ENCODE measurements around the gene PRKAR1B.

Gene PRKAR1B

GRCh38 chr7:767941-768731 lies 41.1 kb upstream of the PRKAR1B start:
- Histone ChIP-seq H3K36me3 (ENCODE audit: insufficient read depth, low read depth, low read length) (peaks cover 65% of the 10 kb centered on the region), H3K4me3 (ENCODE audit: low read length) (no peak overlapping the region), H3K9ac (ENCODE audit: low read depth, low read length) (no peak overlapping the region)

DNA sequence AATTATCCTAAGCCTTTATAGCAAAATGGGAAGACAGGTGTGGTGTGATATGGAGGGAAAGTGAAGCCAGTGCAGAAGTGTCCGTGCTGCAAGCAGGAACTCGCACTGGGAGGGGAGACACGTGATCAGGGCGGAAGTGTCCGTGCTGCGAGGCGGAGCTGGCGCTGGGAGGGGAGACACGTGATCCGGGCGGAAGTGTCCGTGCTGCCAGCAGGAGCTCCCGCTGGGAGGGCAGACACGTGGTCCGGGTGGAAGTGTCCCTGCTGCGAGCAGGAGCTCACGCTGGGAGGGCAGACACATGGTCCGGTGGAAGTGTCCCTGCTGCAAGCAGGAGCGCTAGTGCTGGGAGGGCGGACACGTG lies 40.5 kb upstream of the PRKAR1B start:
- Histone ChIP-seq H3K9ac (ENCODE audit: low read depth, low read length) (no peak overlapping the region), H3K4me1 (ENCODE audit: insufficient read depth, low read length) (no peaks in the 10 kb centered on the region), H3K36me3 (ENCODE audit: insufficient read depth, low read depth, low read length) (peaks cover 66% of the 10 kb centered on the region), H3K27ac (ENCODE audit: low read length) (no peak overlapping the region), H3K9me3 (ENCODE audit: insufficient read depth, low read depth, low read length) (no peaks in the 10 kb centered on the region), H3K4me3 (ENCODE audit: low read length) (no peak overlapping the region), H3K27me3 (ENCODE audit: insufficient read depth, low read length) (no peaks in the 10 kb centered on the region)

More at GRCh38 chr7:767941-768731, 41.1 kb upstream of the PRKAR1B start:
- H3K4me1 ChIP-seq (ENCODE audit: insufficient read depth, low read length), result no peaks in the 10 kb centered on the region
- H3K27ac ChIP-seq (ENCODE audit: low read length), result no peak overlapping the region
- no peaks in the 10 kb centered on the region for H3K27me3 ChIP-seq (ENCODE audit: insufficient read depth, low read length)
- H3K9me3 ChIP-seq (ENCODE audit: insufficient read depth, low read depth, low read length), result no peaks in the 10 kb centered on the region

DNA sequence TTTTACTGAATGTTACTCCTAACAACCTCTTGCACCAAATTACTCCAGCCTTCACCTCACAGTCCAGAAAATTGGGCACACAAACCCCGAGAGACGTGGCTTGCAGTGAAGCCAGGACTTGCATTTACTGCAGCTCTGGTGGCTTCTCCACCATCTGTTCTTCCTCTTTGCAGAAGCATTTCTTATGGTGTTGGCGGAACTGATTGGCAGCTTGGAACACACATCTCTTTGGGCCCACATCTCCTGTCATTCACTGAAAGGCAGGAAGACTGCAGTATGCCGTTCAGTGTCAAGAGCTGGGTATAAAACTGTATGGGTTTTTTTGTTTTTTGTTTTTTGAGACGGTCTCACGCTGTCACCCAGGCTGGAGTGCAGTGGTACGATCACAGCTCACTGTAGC lies 38.3 kb upstream of the PRKAR1B start:
- Histone ChIP-seq H3K27ac (ENCODE audit: low read length) (no peak overlapping the region), H3K36me3 (ENCODE audit: insufficient read depth, low read depth, low read length) (peaks cover 64% of the 10 kb centered on the region), H3K9ac (ENCODE audit: low read depth, low read length) (no peak overlapping the region), H3K9me3 (ENCODE audit: insufficient read depth, low read depth, low read length) (no peaks in the 10 kb centered on the region), H3K27me3 (ENCODE audit: insufficient read depth, low read length) (no peaks in the 10 kb centered on the region), H3K4me1 (ENCODE audit: insufficient read depth, low read length) (no peaks in the 10 kb centered on the region), H3K4me3 (ENCODE audit: low read length) (no peak overlapping the region)

DNA sequence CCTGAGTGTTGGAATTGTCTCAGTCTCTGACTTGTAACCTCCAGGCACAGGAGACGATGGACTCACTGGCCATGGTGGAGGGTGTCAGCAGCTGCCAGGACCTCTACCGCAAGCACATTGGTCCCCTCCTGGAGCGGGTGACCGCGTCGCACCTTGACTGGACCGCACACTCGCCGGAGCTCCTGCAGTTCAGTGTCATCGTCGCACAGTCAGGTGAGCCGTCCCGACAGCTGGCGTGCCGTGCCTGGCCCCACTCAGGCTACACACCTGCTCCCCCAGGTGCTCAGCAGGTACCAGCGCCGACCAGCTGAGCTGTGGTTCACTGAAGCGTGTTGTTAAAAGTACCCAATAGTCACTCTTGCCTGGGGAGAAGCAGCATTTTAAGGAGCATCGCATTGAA lies 36.7 kb upstream of the PRKAR1B start:
- H3K4me3 ChIP-seq (ENCODE audit: low read length), result no peak overlapping the region
- H3K36me3 ChIP-seq (ENCODE audit: insufficient read depth, low read depth, low read length), result peaks cover 77% of the 10 kb centered on the region
- H3K9ac ChIP-seq (ENCODE audit: low read depth, low read length), result no peak overlapping the region

DNA sequence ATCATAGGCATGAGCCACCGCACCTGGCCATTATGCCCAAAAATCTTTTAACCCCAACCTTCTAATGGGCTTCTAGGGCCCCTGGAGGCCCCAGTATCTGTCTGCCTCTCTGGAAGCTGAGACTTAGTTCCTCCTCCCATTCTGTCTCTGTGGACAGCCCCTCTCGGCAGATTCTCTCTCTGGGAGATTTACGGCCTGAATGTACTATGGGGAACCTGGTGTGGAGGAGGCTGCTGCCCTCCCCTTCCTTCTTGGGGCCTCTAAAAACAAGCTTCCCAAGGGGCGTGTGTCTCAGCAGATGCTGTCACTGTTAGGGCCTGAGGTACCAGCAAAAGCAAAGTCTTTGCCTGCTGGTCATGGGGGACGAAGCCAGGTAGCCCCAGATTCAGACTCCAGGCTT lies 35.8 kb upstream of the PRKAR1B start:
- H3K4me1 ChIP-seq (ENCODE audit: insufficient read depth, low read length), result no peaks in the 10 kb centered on the region
- no peak overlapping the region for H3K9ac ChIP-seq (ENCODE audit: low read depth, low read length)
- no peak overlapping the region for H3K4me3 ChIP-seq (ENCODE audit: low read length)
- no peaks in the 10 kb centered on the region for H3K27me3 ChIP-seq (ENCODE audit: insufficient read depth, low read length)
- H3K36me3 ChIP-seq (ENCODE audit: insufficient read depth, low read depth, low read length), result peaks cover 83% of the 10 kb centered on the region
- no peaks in the 10 kb centered on the region for H3K9me3 ChIP-seq (ENCODE audit: insufficient read depth, low read depth, low read length)
- no peak overlapping the region for H3K27ac ChIP-seq (ENCODE audit: low read length)

More for the DNA sequence above, 36.7 kb upstream of the PRKAR1B start:
- no peaks in the 10 kb centered on the region for H3K4me1 ChIP-seq (ENCODE audit: insufficient read depth, low read length)
- H3K27ac ChIP-seq (ENCODE audit: low read length), result no peak overlapping the region
- H3K27me3 ChIP-seq (ENCODE audit: insufficient read depth, low read length), result no peaks in the 10 kb centered on the region
- no peaks in the 10 kb centered on the region for H3K9me3 ChIP-seq (ENCODE audit: insufficient read depth, low read depth, low read length)

DNA sequence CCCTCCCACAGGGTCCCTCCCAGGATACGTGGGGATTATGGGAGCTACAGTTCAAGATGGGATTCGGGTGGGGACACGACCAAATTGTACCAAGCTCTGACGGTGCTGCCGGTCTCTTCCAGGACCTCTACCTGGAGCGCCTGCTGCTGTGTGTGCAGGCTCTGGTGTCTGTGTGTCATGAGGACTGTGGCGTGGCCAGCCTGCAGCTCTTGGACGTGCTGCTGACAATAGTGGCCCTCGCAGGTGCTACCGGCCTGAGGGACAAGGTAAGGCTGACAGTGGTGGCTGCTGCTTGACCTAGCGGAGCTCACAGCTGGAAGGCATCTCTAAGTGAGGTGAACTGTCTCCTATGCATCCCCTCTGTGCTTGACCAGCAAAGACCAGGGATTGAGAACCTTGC lies 34.5 kb upstream of the PRKAR1B start:
- peaks cover 84% of the 10 kb centered on the region for H3K36me3 ChIP-seq (ENCODE audit: insufficient read depth, low read depth, low read length)

GRCh38 chr7:761101-761500 lies 34.0 kb upstream of the PRKAR1B start:
- Histone ChIP-seq H3K9me3 (ENCODE audit: insufficient read depth, low read depth, low read length) (no peaks in the 10 kb centered on the region), H3K4me3 (ENCODE audit: low read length) (no peak overlapping the region), H3K4me1 (ENCODE audit: insufficient read depth, low read length) (no peaks in the 10 kb centered on the region), H3K27me3 (ENCODE audit: insufficient read depth, low read length) (no peaks in the 10 kb centered on the region), H3K36me3 (ENCODE audit: insufficient read depth, low read depth, low read length) (peaks cover 84% of the 10 kb centered on the region), H3K27ac (ENCODE audit: low read length) (no peak overlapping the region), H3K9ac (ENCODE audit: low read depth, low read length) (no peak overlapping the region)

More for the DNA sequence above, 34.5 kb upstream of the PRKAR1B start:
- no peaks in the 10 kb centered on the region for H3K4me1 ChIP-seq (ENCODE audit: insufficient read depth, low read length)
- no peak overlapping the region for H3K9ac ChIP-seq (ENCODE audit: low read depth, low read length)
- no peaks in the 10 kb centered on the region for H3K9me3 ChIP-seq (ENCODE audit: insufficient read depth, low read depth, low read length)
- no peaks in the 10 kb centered on the region for H3K27me3 ChIP-seq (ENCODE audit: insufficient read depth, low read length)
- no peak overlapping the region for H3K4me3 ChIP-seq (ENCODE audit: low read length)
- no peak overlapping the region for H3K27ac ChIP-seq (ENCODE audit: low read length)

DNA sequence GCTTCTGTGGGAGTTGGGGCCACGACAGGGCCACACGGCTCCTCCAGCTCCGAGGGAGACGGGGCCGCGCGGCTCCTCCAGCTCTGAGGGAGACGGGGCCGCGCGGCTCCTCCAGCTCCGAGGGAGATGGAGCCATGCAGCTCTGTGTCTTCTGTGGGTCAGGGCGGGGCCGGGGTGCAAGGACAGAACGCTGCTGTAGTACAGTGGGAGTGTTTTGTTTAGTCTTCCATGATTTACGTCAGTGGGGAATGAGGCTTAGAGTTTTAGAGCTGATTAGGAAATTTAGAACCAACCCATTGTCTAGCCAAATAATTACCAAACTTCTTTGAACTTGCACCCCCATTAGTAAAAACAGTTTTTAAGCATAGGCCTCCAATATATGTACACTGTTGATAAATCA lies 32.9 kb upstream of the PRKAR1B start:
- Histone ChIP-seq H3K4me3 (ENCODE audit: low read length) (no peak overlapping the region), H3K27ac (ENCODE audit: low read length) (no peak overlapping the region), H3K9ac (ENCODE audit: low read depth, low read length) (no peak overlapping the region), H3K36me3 (ENCODE audit: insufficient read depth, low read depth, low read length) (peaks cover 84% of the 10 kb centered on the region), H3K27me3 (ENCODE audit: insufficient read depth, low read length) (no peaks in the 10 kb centered on the region), H3K9me3 (ENCODE audit: insufficient read depth, low read depth, low read length) (no peaks in the 10 kb centered on the region), H3K4me1 (ENCODE audit: insufficient read depth, low read length) (no peaks in the 10 kb centered on the region)

- no peaks in the 10 kb centered on the region for H3K4me1 ChIP-seq (ENCODE audit: insufficient read depth, low read length)
- no peak overlapping the region for H3K9ac ChIP-seq (ENCODE audit: low read depth, low read length)
- H3K36me3 ChIP-seq (ENCODE audit: insufficient read depth, low read depth, low read length), result peaks cover 84% of the 10 kb centered on the region
- H3K27me3 ChIP-seq (ENCODE audit: insufficient read depth, low read length), result no peaks in the 10 kb centered on the region
- no peak overlapping the region for H3K27ac ChIP-seq (ENCODE audit: low read length)
- no peak overlapping the region for H3K4me3 ChIP-seq (ENCODE audit: low read length)
- no peaks in the 10 kb centered on the region for H3K9me3 ChIP-seq (ENCODE audit: insufficient read depth, low read depth, low read length)
These were observed 32.5 kb upstream of the PRKAR1B start for GRCh38 chr7:759569-759968.

GRCh38 chr7:757741-758163 lies 30.7 kb upstream of the PRKAR1B start:
- H3K27me3 ChIP-seq (ENCODE audit: insufficient read depth, low read length), result no peaks in the 10 kb centered on the region
- no peak overlapping the region for H3K27ac ChIP-seq (ENCODE audit: low read length)
- no peaks in the 10 kb centered on the region for H3K4me1 ChIP-seq (ENCODE audit: insufficient read depth, low read length)
- H3K36me3 ChIP-seq (ENCODE audit: insufficient read depth, low read depth, low read length), result peaks cover 74% of the 10 kb centered on the region
- H3K9me3 ChIP-seq (ENCODE audit: insufficient read depth, low read depth, low read length), result no peaks in the 10 kb centered on the region
- H3K9ac ChIP-seq (ENCODE audit: low read depth, low read length), result no peak overlapping the region
- H3K4me3 ChIP-seq (ENCODE audit: low read length), result no peak overlapping the region

DNA sequence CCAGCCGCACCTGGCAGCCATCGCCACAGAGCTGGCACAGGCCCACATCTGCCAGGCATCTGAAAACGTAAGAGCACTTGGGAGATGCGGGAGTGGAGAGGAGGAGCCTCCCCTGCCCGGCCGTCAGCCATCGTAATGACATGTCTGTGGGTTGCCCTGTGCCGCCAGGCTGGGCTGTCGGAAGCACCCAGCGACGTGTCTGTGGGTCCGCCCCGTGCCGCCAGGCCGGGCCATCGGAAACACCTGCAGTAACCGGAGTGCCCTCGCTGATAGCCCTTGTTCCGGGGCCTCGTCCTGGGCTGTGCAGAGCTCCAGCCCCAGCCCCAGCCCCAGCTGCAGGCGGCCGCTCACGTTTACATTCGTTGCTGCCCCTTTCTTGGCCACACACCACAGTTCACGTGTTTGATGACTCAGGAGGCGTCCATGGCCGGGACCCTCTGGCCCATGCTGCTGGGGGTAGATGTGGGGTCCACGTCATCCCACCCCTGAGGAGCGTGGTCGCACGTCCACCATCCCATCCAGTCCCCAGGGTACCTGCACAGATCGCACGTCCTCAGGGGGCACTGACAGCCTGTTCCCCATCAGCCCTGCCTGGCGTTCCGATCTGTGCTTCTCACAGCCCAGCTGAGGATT lies 30.0 kb upstream of the PRKAR1B start:
- no peaks in the 10 kb centered on the region for H3K9me3 ChIP-seq (ENCODE audit: insufficient read depth, low read depth, low read length)
- peaks cover 81% of the 10 kb centered on the region for H3K36me3 ChIP-seq (ENCODE audit: insufficient read depth, low read depth, low read length)
- no peaks in the 10 kb centered on the region for H3K4me1 ChIP-seq (ENCODE audit: insufficient read depth, low read length)
- H3K4me3 ChIP-seq (ENCODE audit: low read length), result no peak overlapping the region
- no peak overlapping the region for H3K9ac ChIP-seq (ENCODE audit: low read depth, low read length)
- no peaks in the 10 kb centered on the region for H3K27me3 ChIP-seq (ENCODE audit: insufficient read depth, low read length)
- H3K27ac ChIP-seq (ENCODE audit: low read length), result no peak overlapping the region

DNA sequence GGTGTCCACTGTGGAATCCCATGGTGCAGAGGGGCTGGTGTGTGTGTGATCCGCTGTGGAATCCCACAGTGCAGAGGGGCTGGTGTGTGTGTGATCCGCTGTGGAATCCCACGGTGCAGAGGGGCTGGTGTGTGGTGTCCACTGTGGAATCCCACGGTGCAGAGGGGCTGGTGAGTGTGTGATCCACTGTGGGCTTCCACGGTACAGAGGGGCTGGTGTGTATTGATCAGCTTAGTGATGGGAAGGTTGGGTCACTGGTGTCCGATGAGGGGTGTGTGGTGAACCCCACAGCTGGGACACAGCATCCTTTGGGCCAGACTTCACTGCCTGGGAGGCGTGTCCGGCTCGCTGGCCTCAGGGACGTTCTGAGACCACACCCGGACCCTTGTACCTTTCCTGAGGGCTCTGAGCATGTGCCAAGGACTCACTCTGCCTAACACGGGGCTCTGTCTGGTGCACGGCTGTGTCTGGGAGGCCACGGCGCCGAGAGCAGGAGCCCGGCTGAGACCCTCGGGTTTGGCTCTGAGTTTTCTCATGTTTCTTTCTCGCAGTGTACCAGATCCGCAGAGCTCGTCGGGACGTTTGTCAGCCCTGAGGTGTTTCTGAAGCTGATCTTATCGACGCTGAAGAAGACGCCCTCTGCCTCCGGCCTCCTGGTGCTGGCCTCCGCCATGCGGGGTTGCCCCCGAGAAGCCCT lies 29.3 kb upstream of the PRKAR1B start:
- H3K27me3 ChIP-seq (ENCODE audit: insufficient read depth, low read length), result no peaks in the 10 kb centered on the region
- H3K4me1 ChIP-seq (ENCODE audit: insufficient read depth, low read length), result no peaks in the 10 kb centered on the region
- H3K36me3 ChIP-seq (ENCODE audit: insufficient read depth, low read depth, low read length), result peaks cover 79% of the 10 kb centered on the region
- H3K4me3 ChIP-seq (ENCODE audit: low read length), result no peak overlapping the region
- H3K9ac ChIP-seq (ENCODE audit: low read depth, low read length), result no peak overlapping the region
- H3K9me3 ChIP-seq (ENCODE audit: insufficient read depth, low read depth, low read length), result no peaks in the 10 kb centered on the region
- H3K27ac ChIP-seq (ENCODE audit: low read length), result no peak overlapping the region

All from iPS-20b (cell line).